GM12878 (cell line): ENCODE results near the gene MAP1LC3A. TPM values are rescaled to one million over a fixed set of nuclear protein-coding genes. Genes with fewer than 3 reads are reported as not detected.
A peak's percentile ranks its signal among the peaks of the same experiment; 100 is the strongest.

Source experiments
- ATAC-seq: fragments of 200-7000 bp; cut with Tn5 transposase; 3 replicates; pipeline ENCODE4 v1.9.1; 2020; ENCODE audit warnings: mild to moderate bottlenecking, moderate library complexity
- BruUV-seq: library from RNA; stranded (reverse); fragments of 400-500 nt; replicated peaks from 2 replicates; lab custom pipeline; 2021; lab: Mats Ljungman, UMichigan
- CTCF ChIA-PET: fragments of 300-600 bp; sonication (Branson Sonifier 250); formaldehyde crosslinking; extraction: SDS; loops from one replicate; lab custom pipeline; 2021; ENCODE audit warnings: inconsistent platforms; lab: Yijun Ruan, JAX
- POLR2A ChIA-PET: fragments of 350-600 bp; formaldehyde crosslinking; extraction: SDS; loops from one replicate; lab custom pipeline; 2021; ENCODE audit warnings: inconsistent platforms; lab: Charles Lee
- RAD21 ChIA-PET: fragments of 300-600 bp; sonication (Branson Sonifier 250); formaldehyde crosslinking; loops from one replicate; lab custom pipeline; 2023; ENCODE audit warnings: antibody characterized with exemption; ENCODE audit not compliant: unreplicated experiment; lab: Charles Lee
- SMC1A ChIA-PET: fragments of 300-600 bp; sonication (Branson Sonifier 250); formaldehyde crosslinking; loops from one replicate; lab custom pipeline; 2023; ENCODE audit not compliant: unreplicated experiment, uncharacterized antibody; lab: Charles Lee
- DNase-seq: peaks from one replicate; pipeline ENCODE4 v3.0.0-alpha.2; 2011; ENCODE audit warnings: low read depth, low spot score
- FAIRE-seq: peaks from 3 replicates; lab custom pipeline; 2011; peaks lifted over from hg19 to GRCh38; lab: Jason Lieb, UNC
- H2AFZ ChIP-seq: 2 replicates; pipeline ENCODE4 v1.6.0; 2011; ENCODE audit warnings: low read depth, low read length, control low read depth; ENCODE audit not compliant: control insufficient read depth
- H3K27ac ChIP-seq: 2 replicates; pipeline ENCODE4 v1.5.1; 2011; ENCODE audit warnings: control low read depth; ENCODE audit not compliant: control insufficient read depth, insufficient read depth
- H3K27me3 ChIP-seq, 2 experiments: replicated peaks in 1 of 2; 2 replicates each; pipeline versions ENCODE4 v1.6.0 to v1.6.1; 2011; ENCODE audit warnings: low read length in 1 of 2; ENCODE audit not compliant: control insufficient read depth in 2 of 2, insufficient read depth in 2 of 2
- H3K36me3 ChIP-seq, 2 experiments: 2 replicates each; pipeline ENCODE4 v1.5.1; 2011; ENCODE audit warnings: low read length in 1 of 2; ENCODE audit not compliant: control insufficient read depth in 2 of 2, insufficient read depth in 2 of 2
- H3K4me1 ChIP-seq: 2 replicates; pipeline ENCODE4 v1.6.1; 2011; ENCODE audit warnings: mild to moderate bottlenecking, low read length, moderate library complexity, mixed read lengths; ENCODE audit not compliant: control insufficient read depth, insufficient read depth
- H3K4me2 ChIP-seq: 2 replicates; pipeline ENCODE4 v1.6.0; 2011; ENCODE audit warnings: control low read depth; ENCODE audit not compliant: control insufficient read depth, insufficient read depth
- H3K4me3 ChIP-seq: fragments of 200-600 bp; sonication (generic); 2 replicates; pipeline ENCODE4 v1.5.1; 2016
- H3K79me2 ChIP-seq: 2 replicates; pipeline ENCODE4 v1.6.0; 2011; ENCODE audit warnings: low read length; ENCODE audit not compliant: control insufficient read depth, insufficient read depth
- H3K9ac ChIP-seq: 2 replicates; pipeline ENCODE4 v1.8.0; 2011; ENCODE audit warnings: low read length, control low read depth, mixed read lengths; ENCODE audit not compliant: control insufficient read depth, insufficient read depth
- H3K9me3 ChIP-seq: replicated peaks from 3 replicates; pipeline ENCODE4 v1.5.1; 2011; ENCODE audit warnings: mild to moderate bottlenecking, low read length; ENCODE audit not compliant: control insufficient read depth, insufficient read depth
- H4K20me1 ChIP-seq: 2 replicates; pipeline ENCODE4 v1.6.0; 2011; ENCODE audit not compliant: control insufficient read depth, insufficient read depth
- FOXM1 ChIP-seq: IDR thresholded peaks from 2 replicates; pipeline ENCODE4 v1.6.1; 2012; ENCODE audit warnings: low read depth, mild to moderate bottlenecking, inconsistent platforms, low read length, moderate library complexity
- IKZF2 ChIP-seq, 2 experiments: fragments of 450-650 bp; IDR thresholded peaks; 2 replicates each; pipeline ENCODE4 v1.6.1; 2017; ENCODE audit warnings: mild to moderate bottlenecking in 2 of 2, moderate library complexity in 2 of 2
- IRF4 ChIP-seq: IDR thresholded peaks from 2 replicates; pipeline ENCODE4 v1.6.1; 2011; ENCODE audit warnings: low read depth, low read length
- KDM1A ChIP-seq: fragments of 200-600 bp; sonication (generic); IDR thresholded peaks from 2 replicates; pipeline ENCODE4 v1.6.1; 2016; ENCODE audit warnings: borderline replicate concordance
- KLF5 ChIP-seq: fragments of 450-650 bp; IDR thresholded peaks from 2 replicates; pipeline ENCODE4 v1.6.1; 2014; ENCODE audit warnings: mild to moderate bottlenecking; ENCODE audit not compliant: partially characterized antibody
- PAX8 ChIP-seq: fragments of 450-650 bp; IDR thresholded peaks from 2 replicates; pipeline ENCODE4 v1.6.1; 2017; ENCODE audit warnings: mild to moderate bottlenecking, moderate library complexity
- POLR2A ChIP-seq: IDR thresholded peaks from 2 replicates; pipeline ENCODE4 v1.6.1; 2011; ENCODE audit warnings: low read depth, mild to moderate bottlenecking, low read length
- POU2F2 ChIP-seq: IDR thresholded peaks from 3 replicates; pipeline ENCODE4 v1.6.1; 2011; ENCODE audit warnings: low read depth, mild to moderate bottlenecking, low read length, borderline replicate concordance
- RELB ChIP-seq: fragments of 450-650 bp; IDR thresholded peaks from 2 replicates; pipeline ENCODE4 v1.6.1; 2017; ENCODE audit warnings: low read depth, mild to moderate bottlenecking, moderate library complexity
- RFX5 ChIP-seq: IDR thresholded peaks from 2 replicates; pipeline ENCODE4 v1.6.1; 2011; ENCODE audit warnings: low read depth, low read length, improper control_type of control experiment
- SREBF2 ChIP-seq: IDR thresholded peaks from 2 replicates; pipeline ENCODE4 v1.6.1; 2012; ENCODE audit warnings: mild to moderate bottlenecking, low read length
- STAT1 ChIP-seq: fragments of 450-650 bp; conservative IDR thresholded peaks from 2 replicates; pipeline ENCODE4 v1.6.1; 2014; ENCODE audit warnings: antibody characterized with exemption, mild to moderate bottlenecking
- SUZ12 ChIP-seq: fragments of 200-600 bp; sonication (generic); IDR thresholded peaks from one replicate; pipeline ENCODE4 v1.6.1; 2018; ENCODE audit warnings: antibody characterized with exemption, mild to moderate bottlenecking; ENCODE audit not compliant: unreplicated experiment
- TARDBP ChIP-seq: IDR thresholded peaks from 2 replicates; pipeline ENCODE4 v1.6.1; 2016; ENCODE audit warnings: borderline replicate concordance
- TCF7 ChIP-seq: IDR thresholded peaks from 2 replicates; pipeline ENCODE4 v1.6.1; 2014; ENCODE audit warnings: antibody characterized with exemption, borderline replicate concordance
- WGBS: methylation state at CpG from one replicate; pipeline ENCODE4 v1.1.6; 2016; ENCODE audit warnings: low lambda C conversion rate; ENCODE audit not compliant: insufficient replicate concordance, insufficient coverage; ENCODE audit errors: missing lambda C conversion rate; 5-methylcytosine and 5-hydroxymethylcytosine counted together
- in situ Hi-C: fragments of 300-500 bp; cut with MboI; formaldehyde crosslinking; loops from 9 replicates; pipeline ENCODE4 v1.14.3; 2018; ENCODE audit warnings: mixed read lengths
- intact Hi-C: fragments of 100-400 bp; cut with micrococcal nuclease; formaldehyde crosslinking; loops from one replicate; pipeline ENCODE4 v1.14.2; 2022; ENCODE audit not compliant: unreplicated experiment
- polyA plus RNA-seq, 11 experiments: library from polyadenylated mRNA; depleted of rRNA in 4 of 11; unstranded in 6 of 11; stranded (reverse) in 5 of 11; fragments of >200 nt; fragmentation: Nextera tagmentation in 4 of 11; fragmentation: Illumina TruSeq in 1 of 11; extraction: Ambion mirVana in 4 of 11; extraction: Trizol in 1 of 11; gene quantifications; 1 replicate in 1 of 11; 2 replicates in 10 of 11; pipeline versions ENCODE4 v1.2.1 to v1.2.3, GENCODE V29; 2011 to 2016; ENCODE audit warnings: inconsistent platforms in 2 of 11, missing spikeins in 2 of 11, low read depth in 1 of 11
- total RNA-seq, 4 experiments: library from RNA; depleted of rRNA in 3 of 4; stranded (reverse); fragments of >200 nt in 3 of 4; fragmentation: Illumina TruSeq in 1 of 4; extraction: Trizol in 1 of 4; gene quantifications; 2 replicates each; pipeline versions ENCODE4 v1.2.1 to v1.2.3, GENCODE V29; 2013 to 2021
- TF ChIP-seq, protein P1 (sequence below): fragments of 450-650 bp; IDR thresholded peaks from 2 replicates; pipeline ENCODE4 v1.6.1; 2017; ENCODE audit warnings: mild to moderate bottlenecking, moderate library complexity

Gene MAP1LC3A
- total and polyA plus RNA-seq, 10 of the 15 experiments (the other 5 are each of a cell fraction or from before 2014, with no cell fraction given) = 0.27 to 1.2 (median 0.39) TPM; not detected in 4

GRCh38 chr20:34579979-34580940, 21.7 kb downstream of the MAP1LC3A start:
- ChIA-PET POLR2A (interaction anchor here (0.9 to 1.4 kb wide), 2 partner anchors 12 to 65 kb away, joined by 3 to 4 read pairs; no protein-coding TSS in a partner anchor), RAD21 (interaction anchor here (2.3 kb wide), 1 partner anchor 190 kb away, joined by 8 read pairs; no protein-coding TSS in a partner anchor), CTCF (interaction anchor here (1.0 to 1.8 kb wide), 4 partner anchors 18 to 190 kb away, joined by 3 to 9 read pairs (median 6); no protein-coding TSS in a partner anchor), SMC1A (interaction anchor here (0.5 to 1.3 kb wide), 2 partner anchors 93 to 123 kb away, joined by 3 to 5 read pairs; partner anchors contain the start of gene TP53INP2)
- DNase-seq = peak; percentile 67
- peak; percentile 88 for ATAC-seq
- no peaks in the 10 kb centered on the region for H3K79me2 ChIP-seq
- no peak overlapping the region for H3K4me2 ChIP-seq
- WGBS = 58% methylated on average over 7 of the region's 7 CpGs
- no TSS peak for BruUV-seq
- in situ Hi-C loops = no loop called here
- H3K4me3 ChIP-seq = no peak overlapping the region
- H3K27me3 ChIP-seq = no peaks in the 10 kb centered on the region
- H3K9me3 ChIP-seq = no peaks in the 10 kb centered on the region; the same call in 2 of the 3 replicates
- peaks cover 2 to 11% of the 10 kb centered on the region in 2 experiments; a peak in 3 of 4 replicates for H3K36me3 ChIP-seq
- FAIRE-seq = peak; percentile 94
- H2AFZ ChIP-seq = no peak overlapping the region; the same call in 1 of the 2 replicates
- intact Hi-C loops = no loop called here
- no peaks in the 10 kb centered on the region for H4K20me1 ChIP-seq
- peak overlapping the region; percentile 50 for H3K27ac ChIP-seq
- no peak overlapping the region for H3K9ac ChIP-seq
- peaks cover 13% of the 10 kb centered on the region for H3K4me1 ChIP-seq
- TF ChIP-seq KLF5 = no peak
- no peak for TF ChIP-seq KDM1A
- TF ChIP-seq, protein P1, sequence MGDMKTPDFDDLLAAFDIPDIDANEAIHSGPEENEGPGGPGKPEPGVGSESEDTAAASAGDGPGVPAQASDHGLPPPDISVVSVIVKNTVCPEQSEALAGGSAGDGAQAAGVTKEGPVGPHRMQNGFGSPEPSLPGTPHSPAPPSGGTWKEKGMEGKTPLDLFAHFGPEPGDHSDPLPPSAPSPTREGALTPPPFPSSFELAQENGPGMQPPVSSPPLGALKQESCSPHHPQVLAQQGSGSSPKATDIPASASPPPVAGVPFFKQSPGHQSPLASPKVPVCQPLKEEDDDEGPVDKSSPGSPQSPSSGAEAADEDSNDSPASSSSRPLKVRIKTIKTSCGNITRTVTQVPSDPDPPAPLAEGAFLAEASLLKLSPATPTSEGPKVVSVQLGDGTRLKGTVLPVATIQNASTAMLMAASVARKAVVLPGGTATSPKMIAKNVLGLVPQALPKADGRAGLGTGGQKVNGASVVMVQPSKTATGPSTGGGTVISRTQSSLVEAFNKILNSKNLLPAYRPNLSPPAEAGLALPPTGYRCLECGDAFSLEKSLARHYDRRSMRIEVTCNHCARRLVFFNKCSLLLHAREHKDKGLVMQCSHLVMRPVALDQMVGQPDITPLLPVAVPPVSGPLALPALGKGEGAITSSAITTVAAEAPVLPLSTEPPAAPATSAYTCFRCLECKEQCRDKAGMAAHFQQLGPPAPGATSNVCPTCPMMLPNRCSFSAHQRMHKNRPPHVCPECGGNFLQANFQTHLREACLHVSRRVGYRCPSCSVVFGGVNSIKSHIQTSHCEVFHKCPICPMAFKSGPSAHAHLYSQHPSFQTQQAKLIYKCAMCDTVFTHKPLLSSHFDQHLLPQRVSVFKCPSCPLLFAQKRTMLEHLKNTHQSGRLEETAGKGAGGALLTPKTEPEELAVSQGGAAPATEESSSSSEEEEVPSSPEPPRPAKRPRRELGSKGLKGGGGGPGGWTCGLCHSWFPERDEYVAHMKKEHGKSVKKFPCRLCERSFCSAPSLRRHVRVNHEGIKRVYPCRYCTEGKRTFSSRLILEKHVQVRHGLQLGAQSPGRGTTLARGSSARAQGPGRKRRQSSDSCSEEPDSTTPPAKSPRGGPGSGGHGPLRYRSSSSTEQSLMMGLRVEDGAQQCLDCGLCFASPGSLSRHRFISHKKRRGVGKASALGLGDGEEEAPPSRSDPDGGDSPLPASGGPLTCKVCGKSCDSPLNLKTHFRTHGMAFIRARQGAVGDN = peak; percentile 66
- no peak for TF ChIP-seq PAX8
- TF ChIP-seq TCF7 = no peak
- no peak for TF ChIP-seq TARDBP
- no peak for TF ChIP-seq POU2F2
- no peak for TF ChIP-seq POLR2A
- peak; percentile 46; the same call in 1 of the 2 replicates for TF ChIP-seq IRF4
- TF ChIP-seq RELB = peak; percentile 46; the same call in 1 of the 2 replicates
- TF ChIP-seq FOXM1 = no peak
- no peak for TF ChIP-seq SUZ12
- TF ChIP-seq STAT1 = no peak
- TF ChIP-seq RFX5 = no peak
- TF ChIP-seq IKZF2 (IDR thresholded peaks at IDR 0.05) = peak in 1 of 2 experiments; percentile 53; a peak in 2 of 4 replicates
- TF ChIP-seq SREBF2 = no peak
